ENCODE measurements around the gene TOPAZ1. TPM values are rescaled to one million over a fixed set of nuclear protein-coding genes. Genes with fewer than 3 reads are reported as not detected.

Gene TOPAZ1
- total RNA-seq, 3 donors from 2014 or later, result not detected

GRCh38 chr3:44264146-44264545 is 22.5 kb downstream of the TOPAZ1 start:
- H3K9me3 ChIP-seq, result no peaks in the 10 kb centered on the region
- no peak overlapping the region for H3K27ac ChIP-seq
- no peak overlapping the region for H3K4me3 ChIP-seq
- no peak for DNase-seq (ENCODE audit: low spot score in 2 of 2)
- H3K4me1 ChIP-seq, result no peaks in the 10 kb centered on the region
- H3K36me3 ChIP-seq, result no peaks in the 10 kb centered on the region
- TF ChIP-seq POLR2AphosphoS5 (IDR thresholded peaks at IDR 0.05) (no peak), POLR2A (IDR thresholded peaks at IDR 0.05) (no peak), CTCF (IDR thresholded peaks at IDR 0.05) (no peak)
- no peaks in the 10 kb centered on the region for H3K27me3 ChIP-seq
- intact Hi-C loops (cut with DNase I; ENCODE audit: low total_unique reads), result no loop called here

GRCh38 chr3:44265815-44266214 is 24.1 kb downstream of the TOPAZ1 start:
- Histone ChIP-seq H3K4me1 (no peaks in the 10 kb centered on the region), H3K36me3 (no peaks in the 10 kb centered on the region), H3K27ac (no peak overlapping the region), H3K27me3 (no peaks in the 10 kb centered on the region), H3K4me3 (no peak overlapping the region), H3K9me3 (no peaks in the 10 kb centered on the region)
- intact Hi-C loops (cut with DNase I; ENCODE audit: low total_unique reads), result no loop called here
- DNase-seq (ENCODE audit: low spot score in 2 of 2), result no peak
- TF ChIP-seq CTCF (IDR thresholded peaks at IDR 0.05), result no peak
- TF ChIP-seq POLR2A (IDR thresholded peaks at IDR 0.05), result no peak
- no peak for TF ChIP-seq POLR2AphosphoS5 (IDR thresholded peaks at IDR 0.05)

- Histone ChIP-seq H3K36me3 (no peaks in the 10 kb centered on the region), H3K4me1 (no peaks in the 10 kb centered on the region), H3K27me3 (no peaks in the 10 kb centered on the region), H3K9me3 (no peaks in the 10 kb centered on the region), H3K27ac (no peak overlapping the region), H3K4me3 (no peak overlapping the region)
- TF ChIP-seq POLR2A (IDR thresholded peaks at IDR 0.05) (no peak), CTCF (IDR thresholded peaks at IDR 0.05) (no peak)
- DNase-seq (ENCODE audit: low spot score in 2 of 2), result no peak
- intact Hi-C loops (cut with DNase I; ENCODE audit: low total_unique reads), result no loop called here
Measured at GRCh38 chr3:44272191-44272590, 30.5 kb downstream of the TOPAZ1 start.

GRCh38 chr3:44277925-44278324 is 36.2 kb downstream of the TOPAZ1 start:
- no peak for DNase-seq (ENCODE audit: low spot score in 2 of 2)
- H3K27ac ChIP-seq, result no peak overlapping the region
- H3K4me3 ChIP-seq, result no peak overlapping the region
- no peak for TF ChIP-seq POLR2AphosphoS5 (IDR thresholded peaks at IDR 0.05)
- TF ChIP-seq CTCF (IDR thresholded peaks at IDR 0.05), result no peak
- no peak for TF ChIP-seq POLR2A (IDR thresholded peaks at IDR 0.05)
- no peaks in the 10 kb centered on the region for H3K36me3 ChIP-seq
- no peaks in the 10 kb centered on the region for H3K4me1 ChIP-seq
- H3K27me3 ChIP-seq, result no peaks in the 10 kb centered on the region
- intact Hi-C loops (cut with DNase I; ENCODE audit: low total_unique reads), result no loop called here
- no peaks in the 10 kb centered on the region for H3K9me3 ChIP-seq

GRCh38 chr3:44280077-44280476 is 38.4 kb downstream of the TOPAZ1 start:
- Histone ChIP-seq H3K4me1 (no peaks in the 10 kb centered on the region), H3K27me3 (no peaks in the 10 kb centered on the region), H3K4me3 (no peak overlapping the region), H3K36me3 (no peaks in the 10 kb centered on the region), H3K27ac (no peak overlapping the region), H3K9me3 (no peaks in the 10 kb centered on the region)
- intact Hi-C loops (cut with DNase I; ENCODE audit: low total_unique reads), result no loop called here
- TF ChIP-seq POLR2AphosphoS5 (IDR thresholded peaks at IDR 0.05), result no peak
- no peak for TF ChIP-seq POLR2A (IDR thresholded peaks at IDR 0.05)
- TF ChIP-seq CTCF (IDR thresholded peaks at IDR 0.05), result no peak
- no peak for DNase-seq (ENCODE audit: low spot score in 2 of 2)
